A549 (cell line): ENCODE results near the gene BMERB1. TPM values are rescaled to one million over a fixed set of nuclear protein-coding genes. Genes with fewer than 3 reads are reported as not detected.

ENCODE experiments used
- ATAC-seq, 2 experiments: fragments of 200-7000 bp in 1 of 2; fragments of >200 bp in 1 of 2; cut with Nextera tagmentation in 1 of 2; cut with Tn5 transposase in 1 of 2; 3 replicates each; pipeline versions ENCODE4 v1.8.0 to v1.9.1; 2018 to 2020; ENCODE audit warnings: mild to moderate bottlenecking in 1 of 2, moderate library complexity in 1 of 2
- CTCF ChIA-PET: fragments of 300-600 bp; sonication (Branson Sonifier 250); formaldehyde crosslinking; extraction: SDS; loops from one replicate; lab custom pipeline; 2021; ENCODE audit warnings: antibody characterized with exemption, inconsistent platforms; lab: Yijun Ruan, JAX
- POLR2A ChIA-PET: fragments of 350-600 bp; formaldehyde crosslinking; extraction: SDS; loops from one replicate; lab custom pipeline; 2021; ENCODE audit warnings: antibody characterized with exemption, inconsistent platforms; lab: Yijun Ruan, JAX
- DNase-seq, 2 experiments: peaks; one replicate each; pipeline versions ENCODE4 v3.0.0 to v3.0.0-alpha.2; 2011 to 2016; ENCODE audit warnings: low read depth in 1 of 2, low spot score in 1 of 2
- FAIRE-seq: peaks from 2 replicates; lab custom pipeline; 2011; peaks lifted over from hg19 to GRCh38; lab: Jason Lieb, UNC
- H3K27ac ChIP-seq, 2 experiments: fragments of >200 bp; sonication (Bioruptor Twin); formaldehyde crosslinking; 3 replicates each; pipeline ENCODE4 v1.5.1; 2016 to 2017
- H3K4me1 ChIP-seq: fragments of >200 bp; sonication (Bioruptor Twin); formaldehyde crosslinking; 3 replicates; pipeline ENCODE4 v1.6.1; 2016
- H3K4me2 ChIP-seq: fragments of >200 bp; sonication (Bioruptor Twin); formaldehyde crosslinking; 3 replicates; pipeline ENCODE4 v1.6.1; 2016
- H3K4me3 ChIP-seq: fragments of >200 bp; sonication (Bioruptor Twin); formaldehyde crosslinking; 3 replicates; pipeline ENCODE4 v1.5.1; 2016
- H3K9me3 ChIP-seq: fragments of >200 bp; sonication (Bioruptor Twin); formaldehyde crosslinking; 3 replicates; pipeline ENCODE4 v1.6.1; 2016
- ATOH8 ChIP-seq: fragments of 250-450 bp; sonication (Bioruptor Pico); IDR thresholded peaks from 2 replicates; pipeline ENCODE4 v1.5.0; 2020; ENCODE audit warnings: low read depth, mild to moderate bottlenecking, moderate library complexity
- CBX2 ChIP-seq: fragments of 200-600 bp; sonication (generic); IDR thresholded peaks from 2 replicates; pipeline ENCODE4 v1.6.1; 2016; ENCODE audit warnings: low read depth, mild to moderate bottlenecking, borderline replicate concordance
- CBX8 ChIP-seq: fragments of 200-600 bp; sonication (generic); IDR thresholded peaks from 2 replicates; pipeline ENCODE4 v1.6.1; 2016
- CHD2 ChIP-seq: fragments of 150-350 bp; IDR thresholded peaks from 2 replicates; pipeline ENCODE4 v1.6.1; 2014; ENCODE audit warnings: low read length; ENCODE audit not compliant: partially characterized antibody
- EHMT2 ChIP-seq: fragments of 200-600 bp; sonication (generic); IDR thresholded peaks from 2 replicates; pipeline ENCODE4 v1.6.1; 2016; ENCODE audit warnings: antibody characterized with exemption, low read depth, mild to moderate bottlenecking, moderate library complexity
- ESRRA ChIP-seq: fragments of 150-350 bp; IDR thresholded peaks from 2 replicates; pipeline ENCODE4 v1.6.1; 2014; ENCODE audit warnings: mild to moderate bottlenecking, low read length, borderline replicate concordance
- GATA3 ChIP-seq: IDR thresholded peaks from 2 replicates; pipeline ENCODE4 v1.6.1; 2012; ENCODE audit warnings: borderline replicate concordance
- HDAC2 ChIP-seq: fragments of 200-600 bp; sonication (generic); IDR thresholded peaks from 2 replicates; pipeline ENCODE4 v1.6.1; 2016
- HES2 ChIP-seq: fragments of >200 bp; sonication (Bioruptor Twin); formaldehyde crosslinking; IDR thresholded peaks from 2 replicates; pipeline ENCODE4 v1.6.1; 2016
- HEYL ChIP-seq: fragments of 250-450 bp; sonication (Bioruptor Pico); IDR thresholded peaks from 2 replicates; pipeline ENCODE4 v1.8.0; 2021; ENCODE audit warnings: mild to moderate bottlenecking, moderate library complexity
- HOXB13 ChIP-seq: fragments of 250-450 bp; sonication (Bioruptor Pico); IDR thresholded peaks from 2 replicates; pipeline ENCODE4 v1.5.0; 2020; ENCODE audit warnings: low read depth, mild to moderate bottlenecking, moderate library complexity
- HOXB5 ChIP-seq: fragments of 250-450 bp; sonication (Bioruptor Pico); IDR thresholded peaks from 2 replicates; pipeline ENCODE4 v1.5.0; 2020; ENCODE audit warnings: mild to moderate bottlenecking, moderate library complexity
- JUNB ChIP-seq: fragments of >200 bp; sonication (Bioruptor Twin); formaldehyde crosslinking; IDR thresholded peaks from 2 replicates; pipeline ENCODE4 v1.6.1; 2016
- MAFK ChIP-seq: fragments of 450-650 bp; IDR thresholded peaks from 2 replicates; pipeline ENCODE4 v1.6.1; 2014; ENCODE audit not compliant: partially characterized antibody
- MAX ChIP-seq: IDR thresholded peaks from 2 replicates; pipeline ENCODE4 v1.6.1; 2012
- MAZ ChIP-seq: fragments of 150-350 bp; IDR thresholded peaks from 2 replicates; pipeline ENCODE4 v1.6.1; 2014; ENCODE audit warnings: antibody characterized with exemption, low read depth, low read length, borderline replicate concordance
- NPAS2 ChIP-seq: fragments of 250-450 bp; sonication (Bioruptor Pico); IDR thresholded peaks from 2 replicates; pipeline ENCODE4 v1.8.0; 2022; ENCODE audit warnings: mild to moderate bottlenecking, moderate library complexity, borderline replicate concordance
- PBX3 ChIP-seq: IDR thresholded peaks from 2 replicates; pipeline ENCODE4 v1.6.1; 2012
- PHF8 ChIP-seq: fragments of 200-600 bp; sonication (generic); IDR thresholded peaks from 2 replicates; pipeline ENCODE4 v1.6.1; 2016; ENCODE audit warnings: low read depth, mild to moderate bottlenecking, antibody characterized with exemption, moderate library complexity, borderline replicate concordance
- POLR2A ChIP-seq: IDR thresholded peaks from 2 replicates; pipeline ENCODE4 v1.6.1; 2012; ENCODE audit warnings: mild to moderate bottlenecking, low read length
- RAD21 ChIP-seq, 2 experiments: fragments of >200 bp in 1 of 2; sonication (Bioruptor Twin) in 1 of 2; formaldehyde crosslinking in 1 of 2; IDR thresholded peaks in 1 of 2; conservative IDR thresholded peaks in 1 of 2; 2 replicates in 1 of 2; 3 replicates in 1 of 2; pipeline ENCODE4 v1.6.1; 2012 to 2018; ENCODE audit warnings: inconsistent platforms in 1 of 2
- RCOR1 ChIP-seq: fragments of 150-350 bp; IDR thresholded peaks from 2 replicates; pipeline ENCODE4 v1.6.1; 2014; ENCODE audit warnings: antibody characterized with exemption, low read length, low read depth
- RNF2 ChIP-seq: fragments of 200-600 bp; sonication (generic); IDR thresholded peaks from 2 replicates; pipeline ENCODE4 v1.6.1; 2016; ENCODE audit warnings: low read depth, mild to moderate bottlenecking, antibody characterized with exemption, moderate library complexity, borderline replicate concordance
- SMC3 ChIP-seq: fragments of >200 bp; sonication (Bioruptor Twin); formaldehyde crosslinking; IDR thresholded peaks from 3 replicates; pipeline ENCODE4 v1.6.1; 2018; ENCODE audit warnings: inconsistent platforms
- ZSCAN20 ChIP-seq: fragments of 250-450 bp; sonication (Bioruptor Pico); IDR thresholded peaks from 2 replicates; pipeline ENCODE4 v1.8.0; 2022; ENCODE audit warnings: mild to moderate bottlenecking, moderate library complexity
- WGBS: methylation state at CpG from one replicate; pipeline ENCODE4 v1.1.6; 2017; ENCODE audit errors: missing lambda C conversion rate; 5-methylcytosine and 5-hydroxymethylcytosine counted together
- polyA plus RNA-seq, 4 experiments: library from polyadenylated mRNA; depleted of rRNA in 3 of 4; stranded (reverse); fragments of >200 nt; fragmentation: RNase III in 1 of 4; extraction: RNeasy Plus Mini Kit Qiagen cat#74134 plus additional on column Dnase treatment in 1 of 4; gene quantifications; 2 replicates in 3 of 4; 3 replicates in 1 of 4; pipeline ENCODE4 v1.2.3, GENCODE V29; 2011 to 2017

Gene BMERB1
- polyA plus RNA-seq, 2 of the 4 experiments (the other 2 are of a cell fraction) = 44.7 to 48.9 TPM

- TF ChIP-seq ATOH8 (CRISPR knock-in tag) = no peak
Measured at GRCh38 chr16:15457400-15457799, 23.0 kb downstream of the BMERB1 start (continued).

- ATAC-seq (peak in 1 of 2 experiments; percentile 30; a peak in 1 of 6 replicates), FAIRE-seq (no peak), DNase-seq (no peak)
- POLR2A ChIA-PET = no interaction called here
- Histone ChIP-seq H3K27ac (no peak overlapping the region), H3K4me3 (no peak overlapping the region), H3K4me1 (peaks cover 20% of the 10 kb centered on the region), H3K9me3 (no peaks in the 10 kb centered on the region), H3K4me2 (no peak overlapping the region)
- TF ChIP-seq RAD21 (conservative IDR thresholded peaks at IDR 0.05 in 1 of 2, IDR thresholded peaks at IDR 0.05 in 1 of 2) = peak in 1 of 2 experiments; percentile 38; a peak in 2 of 5 replicates
- TF ChIP-seq NPAS2 (CRISPR knock-in tag) = no peak
- no peak for TF ChIP-seq HDAC2
- no peak for TF ChIP-seq HEYL (CRISPR knock-in tag)
- CTCF ChIA-PET = no interaction called here
- WGBS = 72% methylated on average over 4 of the region's 4 CpGs
Measured at GRCh38 chr16:15457958-15458357, 23.6 kb downstream of the BMERB1 start.

- H3K27ac ChIP-seq = no peak overlapping the region
- H3K4me3 ChIP-seq = no peak overlapping the region
- no peak overlapping the region for H3K4me2 ChIP-seq
- POLR2A ChIA-PET = no interaction called here
- FAIRE-seq (no peak), DNase-seq (no peak), ATAC-seq (no peak)
- no peaks in the 10 kb centered on the region for H3K9me3 ChIP-seq
- peaks cover 7% of the 10 kb centered on the region; the same call in 1 of the 3 replicates for H3K4me1 ChIP-seq
- CTCF ChIA-PET = no interaction called here
- WGBS = 84% methylated on average over 1 of the region's 1 CpG
- TF ChIP-seq MAFK (no peak), HOXB13 (CRISPR knock-in tag) (no peak), MAX (no peak), HDAC2 (no peak), EHMT2 (no peak)
Measured at GRCh38 chr16:15459791-15460190, 25.4 kb downstream of the BMERB1 start.

GRCh38 chr16:15460601-15461000 lies 26.2 kb downstream of the BMERB1 start:
- FAIRE-seq (no peak), DNase-seq (no peak), ATAC-seq (peak in 1 of 2 experiments; percentile 47; a peak in 1 of 6 replicates)
- 81% methylated on average over 3 of the region's 3 CpGs for WGBS
- Histone ChIP-seq H3K4me1 (peaks cover 8% of the 10 kb centered on the region), H3K4me2 (no peak overlapping the region), H3K27ac (no peak overlapping the region), H3K4me3 (no peak overlapping the region), H3K9me3 (no peaks in the 10 kb centered on the region)
- CTCF ChIA-PET = interaction anchor here (0.9 to 1.0 kb wide), 2 partner anchors 10 to 22 kb away, joined by 3 read pairs; no protein-coding TSS in a partner anchor
- TF ChIP-seq RCOR1 (no peak), RNF2 (no peak), MAX (no peak), EHMT2 (no peak), CBX8 (no peak), MAFK (no peak), PBX3 (no peak), MAZ (no peak), GATA3 (no peak), HES2 (no peak), JUNB (no peak), ZSCAN20 (CRISPR knock-in tag) (no peak), CBX2 (no peak), SMC3 (no peak), CHD2 (no peak), HDAC2 (no peak), HOXB5 (CRISPR knock-in tag) (no peak), ESRRA (no peak), PHF8 (no peak), POLR2A (no peak)
- POLR2A ChIA-PET = no interaction called here
